Stomach smooth muscle (tissue), 2 donors: ENCODE measurements around the gene JUN.

Experiments used
- H3K27ac ChIP-seq: one replicate; pipeline ENCODE4 v1.7.0; 2013; ENCODE audit warnings: mild to moderate bottlenecking, low read length, inconsistent platforms
- H3K27me3 ChIP-seq, 2 donors: one replicate each; pipeline ENCODE4 v1.7.0; 2013; ENCODE audit warnings: low read length in 2 of 2; ENCODE audit not compliant: insufficient read depth in 2 of 2, control insufficient read depth in 1 of 2
- H3K36me3 ChIP-seq, 2 donors: one replicate each; pipeline ENCODE4 v1.7.0; 2013; ENCODE audit warnings: low read length in 2 of 2; ENCODE audit not compliant: control insufficient read depth in 2 of 2, insufficient read depth in 2 of 2
- H3K4me1 ChIP-seq: one replicate; pipeline ENCODE4 v1.7.0; 2013; ENCODE audit warnings: low read length; ENCODE audit not compliant: control insufficient read depth, insufficient read depth
- H3K4me3 ChIP-seq, 2 donors: one replicate each; pipeline ENCODE4 v1.7.0; 2013; ENCODE audit warnings: low read length in 2 of 2
- H3K9ac ChIP-seq, 2 donors: one replicate each; pipeline ENCODE4 v1.7.0; 2013; ENCODE audit warnings: low read length in 2 of 2, mild to moderate bottlenecking in 1 of 2
- H3K9me3 ChIP-seq, 2 donors: one replicate each; pipeline ENCODE4 v1.7.0; 2013; ENCODE audit warnings: low read length in 2 of 2; ENCODE audit not compliant: control insufficient read depth in 2 of 2
- donor health status: healthy.
- donor health status: Pancreatic carcinoma.

Gene JUN

DNA sequence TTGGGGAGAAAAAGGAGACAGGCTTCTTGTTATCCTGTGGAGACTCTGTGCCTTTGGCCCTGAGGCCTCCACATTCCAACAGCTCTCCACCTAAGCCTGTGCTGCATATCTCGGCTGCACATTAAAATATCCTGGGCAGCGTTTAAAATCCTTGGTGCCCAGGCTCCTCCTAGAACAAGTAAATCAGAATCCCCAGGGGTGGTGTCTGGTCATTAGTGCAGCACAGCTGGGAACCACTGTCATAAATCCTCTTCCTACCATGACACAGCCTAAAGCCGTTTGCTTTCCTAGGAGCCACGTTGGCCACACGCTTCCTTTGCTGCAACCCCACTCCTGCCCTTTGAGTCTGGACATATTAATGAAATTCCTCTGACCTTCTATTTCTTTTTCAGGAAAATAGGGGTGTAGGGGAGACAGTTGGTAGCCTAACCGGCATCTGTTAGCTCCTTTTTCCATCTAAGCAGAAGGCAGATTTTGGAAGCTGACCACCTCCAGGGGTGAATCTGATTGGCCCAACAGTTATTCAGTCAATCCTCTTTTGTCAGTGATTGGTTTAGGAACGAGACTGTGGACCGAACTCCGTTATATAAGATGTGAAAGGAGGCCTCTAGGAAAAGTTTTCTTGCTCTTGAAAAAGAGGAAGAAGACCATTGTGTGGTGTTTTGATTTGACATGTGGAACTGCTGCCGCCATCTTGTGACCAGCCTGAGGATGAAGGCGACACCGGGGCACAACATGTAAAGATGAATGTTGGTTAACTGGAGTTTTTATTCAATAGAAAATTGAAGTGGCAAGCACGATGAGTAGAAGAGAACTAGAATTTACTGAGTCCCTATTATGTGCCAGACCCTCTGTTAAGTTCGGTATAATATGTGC, 41.9 kb downstream of the JUN start:
- no peaks in the 10 kb centered on the region for H3K9me3 ChIP-seq
- H3K9ac ChIP-seq, result no peak overlapping the region
- H3K27me3 ChIP-seq, result no peaks in the 10 kb centered on the region
- no peak overlapping the region for H3K27ac ChIP-seq
- no peaks in the 10 kb centered on the region for H3K36me3 ChIP-seq
- H3K4me1 ChIP-seq, result no peaks in the 10 kb centered on the region
- no peak overlapping the region for H3K4me3 ChIP-seq

DNA sequence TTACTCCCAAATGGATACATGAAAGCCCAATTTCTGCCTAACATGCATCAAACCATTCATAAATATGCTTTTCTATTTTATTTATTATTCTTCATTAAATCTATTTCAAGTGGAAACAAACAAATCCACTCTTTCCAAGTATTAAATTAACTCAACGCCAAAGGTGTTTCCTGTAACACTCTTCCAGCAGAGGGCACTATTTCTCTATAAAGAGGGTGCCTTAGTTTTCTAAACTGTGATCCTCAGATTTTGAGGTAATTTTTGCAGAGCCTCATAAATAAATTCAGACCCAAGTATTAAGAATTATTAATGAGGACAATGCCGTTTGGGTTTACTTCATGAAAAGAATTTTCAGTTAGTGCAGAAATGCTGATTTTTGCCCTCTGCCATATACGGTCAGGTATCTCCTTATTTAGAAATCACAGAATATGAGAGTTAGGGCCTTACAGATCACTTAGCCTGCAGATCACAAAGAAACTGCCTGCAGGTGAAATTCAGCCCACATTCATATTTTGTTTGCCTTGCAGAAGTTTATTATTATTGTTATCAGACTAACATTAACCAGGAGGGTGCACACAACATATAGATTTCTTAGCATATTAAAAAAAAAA, 43.9 kb downstream of the JUN start:
- Histone ChIP-seq H3K4me3 (no peak overlapping the region), H3K9ac (no peak overlapping the region), H3K27me3 (no peaks in the 10 kb centered on the region), H3K36me3 (no peaks in the 10 kb centered on the region), H3K4me1 (no peaks in the 10 kb centered on the region), H3K27ac (no peak overlapping the region), H3K9me3 (no peaks in the 10 kb centered on the region)

DNA sequence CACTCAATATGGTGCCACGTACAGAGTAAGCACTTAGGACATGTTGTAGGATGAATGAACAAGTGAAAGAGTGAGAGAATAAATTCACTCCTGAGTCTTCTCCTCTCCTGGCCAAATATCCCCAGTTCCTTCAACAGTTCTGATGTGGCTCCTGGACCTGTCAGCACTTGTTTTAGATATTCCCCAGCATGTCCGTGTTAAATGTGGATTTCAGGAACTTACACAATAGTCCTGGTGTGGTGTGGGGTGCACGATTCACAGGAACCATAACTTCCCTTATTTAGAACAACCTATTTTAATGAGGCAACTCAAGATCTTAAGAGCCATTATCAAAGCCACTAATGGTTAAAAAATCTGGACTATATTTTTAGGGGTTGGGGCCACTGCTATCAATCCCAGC, 45.0 kb downstream of the JUN start:
- H3K36me3 ChIP-seq, result no peaks in the 10 kb centered on the region
- no peaks in the 10 kb centered on the region for H3K9me3 ChIP-seq
- no peaks in the 10 kb centered on the region for H3K4me1 ChIP-seq
- no peaks in the 10 kb centered on the region for H3K27me3 ChIP-seq
- H3K9ac ChIP-seq, result no peak overlapping the region
- no peak overlapping the region for H3K4me3 ChIP-seq
- H3K27ac ChIP-seq, result no peak overlapping the region

DNA sequence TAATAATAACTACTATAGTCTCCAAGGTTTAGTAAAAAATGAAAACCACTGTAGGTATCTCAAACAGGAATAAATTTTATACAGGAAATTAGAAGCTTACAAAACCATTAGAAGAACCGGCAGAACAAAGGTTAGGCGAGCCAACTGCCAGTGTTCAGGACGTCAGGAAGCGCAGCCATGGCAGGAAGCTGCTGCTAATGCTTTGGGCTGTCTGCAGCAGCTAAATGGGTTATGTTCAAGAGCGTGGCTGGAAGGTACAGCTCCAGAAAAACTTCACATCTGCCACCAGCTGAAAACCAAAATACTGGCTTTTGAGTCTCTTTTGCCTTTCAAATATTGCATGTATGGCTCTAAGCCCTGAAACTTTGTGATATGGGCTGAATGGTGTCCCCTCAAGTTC, 48.3 kb downstream of the JUN start:
- Histone ChIP-seq H3K4me3 (no peak overlapping the region), H3K36me3 (no peaks in the 10 kb centered on the region), H3K4me1 (no peaks in the 10 kb centered on the region), H3K9ac (no peak overlapping the region), H3K27ac (no peak overlapping the region), H3K27me3 (no peaks in the 10 kb centered on the region), H3K9me3 (no peaks in the 10 kb centered on the region)

DNA sequence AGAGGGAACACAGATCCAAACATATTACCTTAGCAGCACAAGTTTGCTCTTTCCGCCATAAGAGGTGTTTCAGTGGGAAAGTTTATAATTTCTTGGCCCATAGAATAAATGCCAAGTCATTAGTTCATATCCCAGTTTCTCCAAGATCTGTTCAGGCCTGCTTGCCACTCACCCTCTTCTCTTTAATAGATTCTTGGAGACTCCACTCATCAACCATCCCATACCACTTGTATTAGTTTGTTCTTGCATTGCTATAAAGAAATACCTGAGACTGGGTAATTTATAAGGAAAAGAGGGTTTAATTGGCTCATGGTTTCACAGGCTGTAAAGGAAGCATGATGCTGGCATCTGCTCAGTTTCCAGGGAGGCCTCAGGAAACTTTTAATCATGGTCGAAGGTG, 49.2 kb downstream of the JUN start:
- Histone ChIP-seq H3K9me3 (no peaks in the 10 kb centered on the region), H3K4me1 (no peaks in the 10 kb centered on the region), H3K36me3 (no peaks in the 10 kb centered on the region), H3K4me3 (no peak overlapping the region), H3K27ac (no peak overlapping the region), H3K9ac (no peak overlapping the region), H3K27me3 (no peaks in the 10 kb centered on the region)

DNA sequence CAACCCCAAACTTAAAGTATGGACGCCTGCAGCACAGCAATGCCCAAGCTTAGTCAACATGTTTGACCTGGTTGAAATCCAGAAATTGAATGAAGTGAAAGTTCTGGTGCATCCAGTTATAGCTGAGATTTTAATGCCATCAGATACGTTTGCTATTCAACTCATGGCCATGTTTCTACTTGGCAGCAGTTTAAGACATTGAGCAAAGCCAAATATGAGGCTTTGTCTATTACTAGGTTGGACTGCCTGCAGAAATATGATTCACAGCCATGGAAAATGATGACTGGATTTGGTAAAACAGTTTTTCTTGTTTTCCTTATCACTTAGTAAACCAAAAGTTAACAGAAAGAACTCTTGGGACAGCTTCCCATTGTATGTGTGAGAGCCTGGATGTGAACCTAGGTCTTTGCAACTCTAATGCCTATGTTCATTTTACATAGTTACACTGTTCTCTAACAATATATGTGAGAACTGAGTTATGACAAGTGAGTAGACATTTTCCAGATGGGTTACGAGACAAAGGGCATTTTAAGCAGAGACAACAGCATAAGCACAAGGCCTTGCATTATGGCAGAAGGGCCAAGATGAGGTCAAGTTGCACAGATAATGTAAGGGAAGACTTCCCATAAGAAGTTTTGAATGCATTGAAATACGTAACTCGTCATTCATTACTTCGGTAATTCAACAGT, 51.6 kb downstream of the JUN start:
- no peaks in the 10 kb centered on the region for H3K27me3 ChIP-seq
- H3K4me1 ChIP-seq, result no peaks in the 10 kb centered on the region
- no peaks in the 10 kb centered on the region for H3K36me3 ChIP-seq
- no peaks in the 10 kb centered on the region for H3K9me3 ChIP-seq
- no peak overlapping the region for H3K4me3 ChIP-seq
- H3K27ac ChIP-seq, result no peak overlapping the region
- no peak overlapping the region for H3K9ac ChIP-seq
